Stimulated activated naive CD8-positive, alpha-beta T cell treated with anti-CD3 and anti-CD28 coated beads, Interleukin-15, Interleukin-2, amounts not matched to agents 100 ng/mL and 50 ng/mL, for 24 hours (primary cell): ENCODE measurements around the gene APOOL.
"Not testable (repeated sequence)": the region's sequence is repeated elsewhere in the genome, so short reads cannot be mapped to it uniquely, and the experiment has no call there.

Experiments
- H3K27ac Mint-ChIP-seq: one replicate; pipeline ENCODE4 v1.8.0; 2021; ENCODE audit warnings: mild to moderate bottlenecking, mixed read lengths
- H3K27me3 Mint-ChIP-seq: one replicate; pipeline ENCODE4 v1.8.0; 2021; ENCODE audit warnings: mixed read lengths
- H3K36me3 Mint-ChIP-seq: one replicate; pipeline ENCODE4 v1.8.0; 2021; ENCODE audit warnings: low read depth, mixed read lengths
- H3K4me1 Mint-ChIP-seq: one replicate; pipeline ENCODE4 v1.8.0; 2021; ENCODE audit warnings: low read depth, mixed read lengths
- H3K4me3 Mint-ChIP-seq: one replicate; pipeline ENCODE4 v1.8.0; 2021; ENCODE audit warnings: mild to moderate bottlenecking, mixed read lengths
- H3K9me3 Mint-ChIP-seq: one replicate; pipeline ENCODE4 v1.8.0; 2021; ENCODE audit warnings: mixed read lengths

APOOL gene

GRCh38 chrX:85003655-85004244 is at the start of gene APOOL:
APOOL (plus strand) TSS chrX:85003877; CDS start chrX:85003913, 36 bp downstream.
- H3K4me3 Mint-ChIP-seq, result peak within 1 kb of the TSS; percentile 87

DNA sequence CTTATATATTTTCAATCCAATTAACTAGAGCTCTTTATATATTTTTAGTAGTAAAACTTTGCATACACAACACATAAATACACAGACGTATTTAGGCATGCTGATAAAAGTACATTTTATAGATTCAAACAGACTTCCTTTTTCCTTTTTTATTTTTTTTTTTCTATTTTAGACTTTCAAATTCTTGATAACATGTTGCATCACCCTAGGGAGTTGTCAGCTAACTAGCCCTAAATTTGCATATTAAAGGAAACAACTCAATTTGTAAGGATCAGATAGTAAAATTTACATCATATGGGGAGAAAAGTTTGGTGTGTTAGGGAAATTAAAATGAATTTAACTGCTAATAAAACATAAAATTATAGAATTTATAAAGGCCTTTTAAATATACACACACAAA is 47.4 kb upstream of the APOOL start:
- no peak overlapping the region for H3K27ac Mint-ChIP-seq
- H3K4me3 Mint-ChIP-seq, result no peak overlapping the region
- no peaks in the 10 kb centered on the region for H3K9me3 Mint-ChIP-seq
- no peaks in the 10 kb centered on the region for H3K4me1 Mint-ChIP-seq
- H3K27me3 Mint-ChIP-seq, result no peaks in the 10 kb centered on the region
- H3K36me3 Mint-ChIP-seq, result no peaks in the 10 kb centered on the region

More at GRCh38 chrX:85003655-85004244, at the start of gene APOOL:
- no peaks in the 10 kb centered on the region for H3K36me3 Mint-ChIP-seq
- H3K27me3 Mint-ChIP-seq, result no peaks in the 10 kb centered on the region
- no peaks in the 10 kb centered on the region for H3K9me3 Mint-ChIP-seq
- H3K27ac Mint-ChIP-seq, result peak within 1 kb of the TSS; percentile 63
- H3K4me1 Mint-ChIP-seq, result peaks cover 20% of the 10 kb centered on the region

DNA sequence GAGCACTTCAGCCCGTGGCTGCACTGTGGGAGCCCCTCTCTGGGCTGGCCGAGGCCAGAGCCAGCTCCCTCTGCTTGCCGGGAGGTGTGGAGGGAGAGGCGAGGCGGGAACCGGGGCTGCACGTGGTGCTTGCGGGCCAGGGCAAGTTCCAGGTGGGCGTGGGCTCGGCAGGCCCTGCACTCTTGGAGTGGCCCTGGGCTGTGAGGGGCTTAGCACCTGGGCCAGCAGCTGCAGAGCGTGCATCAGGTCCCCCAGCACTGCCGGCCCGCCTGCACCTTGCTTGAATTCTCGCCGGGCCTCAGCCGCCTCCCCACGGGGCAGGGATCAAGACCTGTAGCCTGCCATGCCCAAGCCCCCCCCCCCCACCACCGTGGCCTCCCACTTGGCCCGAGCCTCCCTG is 28.9 kb upstream of the APOOL start:
- H3K4me3 Mint-ChIP-seq, result no peak overlapping the region
- no peaks in the 10 kb centered on the region for H3K36me3 Mint-ChIP-seq
- H3K27ac Mint-ChIP-seq, result no peak overlapping the region
- H3K27me3 Mint-ChIP-seq, result no peaks in the 10 kb centered on the region
- H3K9me3 Mint-ChIP-seq, result no peaks in the 10 kb centered on the region
- H3K4me1 Mint-ChIP-seq, result no peaks in the 10 kb centered on the region

- not testable (repeated sequence) for H3K27me3 Mint-ChIP-seq, H3K36me3 Mint-ChIP-seq, H3K4me1 Mint-ChIP-seq, H3K27ac Mint-ChIP-seq, H3K9me3 Mint-ChIP-seq, H3K4me3 Mint-ChIP-seq
Observed at GRCh38 chrX:84991739-84992138, 11.9 kb upstream of the APOOL start.

DNA sequence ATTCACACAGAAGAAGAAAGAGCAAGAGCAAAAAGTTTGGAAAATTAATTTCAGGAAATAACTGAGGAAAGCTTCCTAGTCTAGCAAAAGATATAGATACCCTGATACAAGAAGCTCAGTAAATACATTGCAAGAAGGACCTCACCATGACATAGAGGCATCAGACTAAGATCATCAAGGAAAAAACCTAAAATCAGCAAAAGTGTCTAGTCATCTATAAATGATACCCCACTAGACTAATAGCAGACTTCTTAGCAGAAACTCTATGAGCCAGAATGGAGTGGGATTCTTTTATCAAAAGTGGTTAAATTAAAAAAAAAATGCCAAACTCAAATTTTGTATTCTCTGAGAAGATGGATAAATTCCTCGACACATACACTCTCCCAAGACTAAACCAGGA is 10.5 kb upstream of the APOOL start:
- no peak overlapping the region for H3K4me3 Mint-ChIP-seq

GRCh38 chrX:85001344-85001743 is 2.3 kb upstream of the APOOL start:
- Mint-ChIP-seq H3K4me3 (no peak overlapping the region), H3K27me3 (no peaks in the 10 kb centered on the region), H3K27ac (no peak overlapping the region), H3K4me1 (peaks cover 11% of the 10 kb centered on the region), H3K9me3 (no peaks in the 10 kb centered on the region), H3K36me3 (no peaks in the 10 kb centered on the region)

More for the DNA sequence above, 10.5 kb upstream of the APOOL start:
- no peaks in the 10 kb centered on the region for H3K4me1 Mint-ChIP-seq
- H3K9me3 Mint-ChIP-seq, result no peaks in the 10 kb centered on the region
- no peak overlapping the region for H3K27ac Mint-ChIP-seq
- H3K36me3 Mint-ChIP-seq, result no peaks in the 10 kb centered on the region
- H3K27me3 Mint-ChIP-seq, result peaks cover 7% of the 10 kb centered on the region

- Mint-ChIP-seq H3K27ac (peak overlapping the region; percentile 63), H3K4me1 (peaks cover 20% of the 10 kb centered on the region), H3K4me3 (peak overlapping the region; percentile 87), H3K9me3 (no peaks in the 10 kb centered on the region), H3K27me3 (no peaks in the 10 kb centered on the region), H3K36me3 (no peaks in the 10 kb centered on the region)
Observed at GRCh38 chrX:85004255-85004654, 578 bp downstream of the APOOL start.

DNA sequence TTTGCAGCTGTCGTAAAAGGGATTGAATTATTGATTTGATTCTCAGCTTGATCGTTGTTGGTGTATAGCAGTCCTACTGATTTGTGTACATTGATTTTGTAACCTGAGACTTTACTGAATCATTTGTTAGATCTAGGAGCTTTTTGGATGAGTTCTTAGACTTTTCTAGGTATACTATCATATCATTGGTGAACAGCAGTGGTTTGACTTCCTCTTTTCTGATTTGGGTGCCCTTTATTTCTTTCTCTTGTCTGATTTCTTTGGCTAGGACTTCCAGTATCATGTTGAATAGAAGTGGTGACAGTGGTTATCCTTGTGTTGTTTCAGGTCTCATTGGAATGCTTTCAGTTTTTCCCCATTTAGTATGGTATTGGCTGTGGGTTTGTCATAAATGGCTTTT is 8.4 kb downstream of the APOOL start:
- H3K9me3 Mint-ChIP-seq, result peaks cover 6% of the 10 kb centered on the region
- H3K36me3 Mint-ChIP-seq, result peaks cover 21% of the 10 kb centered on the region
- peaks cover 16% of the 10 kb centered on the region for H3K4me1 Mint-ChIP-seq
- no peak overlapping the region for H3K4me3 Mint-ChIP-seq
- no peaks in the 10 kb centered on the region for H3K27me3 Mint-ChIP-seq
- no peak overlapping the region for H3K27ac Mint-ChIP-seq

DNA sequence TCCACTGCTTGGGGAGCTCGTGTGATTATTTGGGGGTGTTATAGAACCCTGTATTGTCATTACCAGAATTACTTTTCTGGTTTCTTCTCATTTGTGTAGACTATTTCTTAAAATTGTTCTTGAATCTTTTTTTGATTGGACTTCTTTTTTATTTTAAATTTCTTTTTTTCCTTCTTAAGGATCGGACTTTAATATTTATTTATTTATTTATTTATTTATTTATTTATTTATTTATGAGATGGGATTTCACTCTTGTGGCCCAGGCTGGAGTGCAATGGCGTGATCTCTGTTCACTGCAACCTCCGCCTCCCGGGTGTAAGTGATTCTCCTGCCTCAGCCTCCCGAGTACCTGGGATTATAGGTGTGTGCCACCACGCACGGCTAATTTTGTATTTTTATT is 11.7 kb downstream of the APOOL start:
- not testable (repeated sequence) for H3K27me3 Mint-ChIP-seq, H3K27ac Mint-ChIP-seq, H3K4me3 Mint-ChIP-seq, H3K4me1 Mint-ChIP-seq, H3K9me3 Mint-ChIP-seq
- H3K36me3 Mint-ChIP-seq, result peaks cover 34% of the 10 kb centered on the region

DNA sequence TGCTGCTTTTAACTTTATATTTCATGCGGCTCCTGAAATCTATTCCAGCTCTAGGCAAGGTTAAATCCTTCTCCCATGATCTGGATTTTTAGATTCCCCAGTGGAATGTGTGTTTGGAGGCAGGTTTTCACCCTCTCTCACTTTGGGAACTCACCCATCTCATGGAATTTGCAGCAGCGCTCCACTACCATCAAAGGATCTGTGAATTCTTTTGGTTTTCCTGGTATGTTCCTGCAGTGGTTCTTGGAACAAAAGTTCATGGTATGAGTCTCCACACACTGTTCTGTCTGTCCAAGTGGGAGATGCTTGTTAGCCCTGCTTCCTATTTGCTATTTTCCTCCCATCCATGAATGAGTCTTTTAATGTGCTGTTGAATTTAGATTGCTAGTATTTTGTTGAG is 14.0 kb downstream of the APOOL start:
- Mint-ChIP-seq H3K4me1 (no peaks in the 10 kb centered on the region), H3K27ac (no peak overlapping the region), H3K4me3 (no peak overlapping the region), H3K9me3 (peaks cover 6% of the 10 kb centered on the region), H3K27me3 (no peaks in the 10 kb centered on the region), H3K36me3 (peaks cover 36% of the 10 kb centered on the region)

GRCh38 chrX:85018471-85018870 is 14.8 kb downstream of the APOOL start:
- peaks cover 38% of the 10 kb centered on the region for H3K36me3 Mint-ChIP-seq
- no peaks in the 10 kb centered on the region for H3K9me3 Mint-ChIP-seq

DNA sequence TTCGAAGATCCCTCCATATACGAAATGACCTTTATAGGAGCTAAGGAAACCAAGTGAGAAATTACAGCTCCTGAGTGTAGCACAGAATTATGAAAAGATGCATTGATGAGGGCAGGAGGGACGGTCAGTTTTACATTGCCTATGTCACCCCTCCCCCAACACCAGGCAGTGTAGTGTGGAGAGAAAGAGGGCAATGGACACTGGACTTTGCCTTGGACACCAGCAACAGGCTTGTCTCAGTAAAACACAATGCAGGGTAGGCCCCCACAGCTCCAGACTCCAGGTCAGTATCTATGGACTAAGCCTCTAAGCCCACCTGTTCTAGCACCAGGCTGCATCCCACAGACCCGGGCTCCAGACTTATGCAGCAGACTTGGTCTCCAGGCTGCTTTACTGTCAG is 16.5 kb downstream of the APOOL start:
- H3K9me3 Mint-ChIP-seq, result no peaks in the 10 kb centered on the region
- no peak overlapping the region for H3K27ac Mint-ChIP-seq
- H3K36me3 Mint-ChIP-seq, result peaks cover 38% of the 10 kb centered on the region
- H3K27me3 Mint-ChIP-seq, result no peaks in the 10 kb centered on the region
- no peak overlapping the region for H3K4me3 Mint-ChIP-seq
- no peaks in the 10 kb centered on the region for H3K4me1 Mint-ChIP-seq

More at GRCh38 chrX:85018471-85018870, 14.8 kb downstream of the APOOL start:
- Mint-ChIP-seq H3K4me1 (no peaks in the 10 kb centered on the region), H3K4me3 (no peak overlapping the region), H3K27ac (no peak overlapping the region), H3K27me3 (no peaks in the 10 kb centered on the region)

DNA sequence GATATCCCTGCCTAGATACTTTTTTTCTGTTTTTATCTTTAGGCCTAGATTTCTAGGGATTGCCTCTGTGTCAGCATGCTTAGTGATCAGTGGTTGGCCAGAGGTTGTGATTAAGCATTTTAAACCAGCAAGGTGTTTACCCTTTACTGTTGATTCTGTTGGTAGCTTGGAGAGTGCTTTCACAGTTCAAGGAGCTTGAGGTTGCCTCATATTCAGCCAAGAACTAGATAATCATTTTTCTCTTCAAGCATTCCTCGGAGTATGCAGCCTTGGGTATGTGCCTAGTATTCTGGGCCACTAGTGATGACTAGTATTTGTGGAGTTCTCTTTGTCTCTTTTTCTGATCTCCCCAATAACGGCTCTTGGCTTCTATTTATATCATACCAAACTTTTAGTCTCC is 20.4 kb downstream of the APOOL start:
- no peak overlapping the region for H3K4me3 Mint-ChIP-seq
- no peak overlapping the region for H3K27ac Mint-ChIP-seq
- H3K9me3 Mint-ChIP-seq, result no peaks in the 10 kb centered on the region
- H3K36me3 Mint-ChIP-seq, result peaks cover 32% of the 10 kb centered on the region
- H3K4me1 Mint-ChIP-seq, result no peaks in the 10 kb centered on the region
- no peaks in the 10 kb centered on the region for H3K27me3 Mint-ChIP-seq

GRCh38 chrX:85024562-85024961 is 20.9 kb downstream of the APOOL start:
- H3K36me3 Mint-ChIP-seq, result peaks cover 32% of the 10 kb centered on the region
- H3K27ac Mint-ChIP-seq, result no peak overlapping the region
- no peaks in the 10 kb centered on the region for H3K9me3 Mint-ChIP-seq
- no peak overlapping the region for H3K4me3 Mint-ChIP-seq
- H3K27me3 Mint-ChIP-seq, result no peaks in the 10 kb centered on the region
- no peaks in the 10 kb centered on the region for H3K4me1 Mint-ChIP-seq

GRCh38 chrX:85026170-85026569 is 22.5 kb downstream of the APOOL start:
- H3K4me3 Mint-ChIP-seq, result no peak overlapping the region

DNA sequence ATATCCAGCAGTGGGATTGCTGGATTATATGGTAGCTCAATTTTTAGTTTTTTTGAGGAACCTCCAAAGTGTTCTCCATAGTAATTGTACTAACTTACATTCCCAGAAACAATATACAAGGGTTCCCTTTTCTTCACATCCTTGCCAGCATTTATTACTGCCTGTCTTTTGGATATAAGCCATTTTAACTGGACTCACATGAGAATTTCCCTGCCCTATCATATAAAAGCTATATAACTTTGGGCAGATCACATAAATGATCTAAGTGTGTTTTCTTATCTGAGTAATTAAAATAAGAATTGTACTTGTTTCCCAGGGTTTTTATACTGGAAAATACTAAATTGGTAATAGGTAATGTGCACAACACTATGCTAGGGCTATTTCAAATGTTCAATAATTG is 25.4 kb downstream of the APOOL start:
- no peaks in the 10 kb centered on the region for H3K27me3 Mint-ChIP-seq
- no peak overlapping the region for H3K4me3 Mint-ChIP-seq
- H3K36me3 Mint-ChIP-seq, result peaks cover 16% of the 10 kb centered on the region
- no peaks in the 10 kb centered on the region for H3K9me3 Mint-ChIP-seq
- no peaks in the 10 kb centered on the region for H3K4me1 Mint-ChIP-seq
- no peak overlapping the region for H3K27ac Mint-ChIP-seq

More at GRCh38 chrX:85026170-85026569, 22.5 kb downstream of the APOOL start:
- Mint-ChIP-seq H3K27ac (no peak overlapping the region), H3K9me3 (no peaks in the 10 kb centered on the region), H3K27me3 (no peaks in the 10 kb centered on the region), H3K36me3 (peaks cover 32% of the 10 kb centered on the region), H3K4me1 (no peaks in the 10 kb centered on the region)
